ENCODE measurements around the gene MAP3K15. TPM values are rescaled to one million over a fixed set of nuclear protein-coding genes. Genes with fewer than 3 reads are reported as not detected.

Gene MAP3K15
- polyA plus RNA-seq, 6 donors from 2014 or later: not detected

DNA sequence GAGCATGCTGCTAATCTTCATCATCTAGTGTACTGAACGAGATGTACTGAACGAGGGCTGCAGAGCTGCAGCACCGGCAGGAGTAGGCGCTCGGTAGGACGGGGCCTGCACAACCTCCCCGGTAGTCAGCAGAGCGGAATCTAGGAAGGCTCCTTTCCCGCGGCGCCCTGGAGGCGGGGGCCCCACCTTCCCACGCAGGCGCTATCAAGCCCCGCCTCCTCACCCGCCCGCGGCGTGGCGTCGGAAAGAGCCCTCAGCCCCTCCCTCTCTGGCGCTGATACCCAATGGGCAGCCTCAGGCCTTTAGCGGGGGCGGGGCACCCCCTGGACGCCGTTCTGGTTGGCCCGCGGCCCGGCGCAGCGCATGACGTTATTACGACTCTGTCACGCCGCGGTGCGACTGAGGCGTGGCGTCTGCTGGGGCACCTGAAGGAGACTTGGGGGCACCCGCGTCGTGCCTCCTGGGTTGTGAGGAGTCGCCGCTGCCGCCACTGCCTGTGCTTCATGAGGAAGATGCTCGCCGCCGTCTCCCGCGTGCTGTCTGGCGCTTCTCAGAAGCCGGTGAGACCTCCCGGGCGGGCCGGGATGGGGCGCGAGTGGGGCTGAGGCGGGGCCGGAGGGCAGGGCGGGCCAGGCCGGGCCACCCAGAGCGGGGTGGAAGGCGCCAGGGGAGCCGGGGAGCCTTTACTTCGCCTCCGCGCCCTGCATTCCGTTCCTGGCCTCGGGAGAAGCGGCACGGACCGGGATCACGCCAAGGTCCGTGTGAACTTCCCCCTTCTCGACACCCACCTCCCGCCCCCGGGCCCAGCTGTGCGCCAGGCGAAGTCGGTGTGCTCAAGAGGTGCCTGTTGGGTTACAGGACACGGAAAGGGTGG, 171.5 kb downstream of the MAP3K15 start, which contains the start of gene PDHA1:
Gene PDHA1, plus strand, starts transcription at position 393 of the 874 bp plus-strand sequence. Its CDS starts 111 bp downstream, at position 504.
- H3K4me1 Mint-ChIP-seq: peaks cover 6 to 16% (median 6%) of the 10 kb centered on the region in 3 donors
- peaks cover 5 to 29% (median 12%) of the 10 kb centered on the region in 3 donors for H3K27me3 Mint-ChIP-seq
- H3K36me3 Mint-ChIP-seq: no peaks in the 10 kb centered on the region

DNA sequence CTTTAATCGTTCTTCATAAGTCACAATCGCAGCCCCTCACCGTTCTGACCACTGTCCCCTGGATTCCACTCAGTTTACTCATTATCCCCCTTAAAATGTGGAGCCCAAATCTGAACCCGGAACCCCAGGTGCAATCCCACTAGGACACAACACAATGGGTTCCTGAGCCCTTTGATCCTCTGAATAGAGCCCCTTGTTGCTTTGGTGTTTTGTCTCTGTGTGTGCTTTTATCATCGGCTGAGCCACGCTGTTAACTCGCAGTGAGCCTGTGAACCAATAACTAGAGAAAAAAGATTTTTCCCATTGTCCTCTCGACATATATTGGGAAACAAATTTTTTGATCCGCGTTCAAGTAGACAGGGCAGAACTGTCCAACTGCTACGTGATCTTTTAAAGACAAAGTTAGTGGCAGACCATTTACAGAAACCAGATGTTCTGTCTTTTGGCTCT, 172.2 kb downstream of the MAP3K15 start:
- DNase-seq (no peak), ATAC-seq (ENCODE audit: low read depth in 2 of 2) (no peak)
- peak overlapping the region; percentile 88 to 95 (median 92) for H3K4me3 Mint-ChIP-seq
- peaks cover 6 to 16% (median 6%) of the 10 kb centered on the region in 3 donors for H3K4me1 Mint-ChIP-seq
- peak overlapping the region in 4 of 6 donors; percentile 76 to 96 (median 94) for H3K27ac Mint-ChIP-seq
- peaks cover 5 to 29% (median 13%) of the 10 kb centered on the region in 3 donors for H3K27me3 Mint-ChIP-seq
- H3K36me3 Mint-ChIP-seq: no peaks in the 10 kb centered on the region
- no peaks in the 10 kb centered on the region for H3K9me3 Mint-ChIP-seq

More for the DNA sequence above, 171.5 kb downstream of the MAP3K15 start, which contains the start of gene PDHA1:
- Mint-ChIP-seq H3K4me3 (peak within 1 kb of the TSS; percentile 88 to 95 (median 92)), H3K9me3 (no peaks in the 10 kb centered on the region), H3K27ac (peak within 1 kb of the TSS; percentile 92 to 98 (median 94))
- peak; percentile 95 for ATAC-seq (ENCODE audit: low read depth in 2 of 2)
- peak; percentile 90 for DNase-seq

DNA sequence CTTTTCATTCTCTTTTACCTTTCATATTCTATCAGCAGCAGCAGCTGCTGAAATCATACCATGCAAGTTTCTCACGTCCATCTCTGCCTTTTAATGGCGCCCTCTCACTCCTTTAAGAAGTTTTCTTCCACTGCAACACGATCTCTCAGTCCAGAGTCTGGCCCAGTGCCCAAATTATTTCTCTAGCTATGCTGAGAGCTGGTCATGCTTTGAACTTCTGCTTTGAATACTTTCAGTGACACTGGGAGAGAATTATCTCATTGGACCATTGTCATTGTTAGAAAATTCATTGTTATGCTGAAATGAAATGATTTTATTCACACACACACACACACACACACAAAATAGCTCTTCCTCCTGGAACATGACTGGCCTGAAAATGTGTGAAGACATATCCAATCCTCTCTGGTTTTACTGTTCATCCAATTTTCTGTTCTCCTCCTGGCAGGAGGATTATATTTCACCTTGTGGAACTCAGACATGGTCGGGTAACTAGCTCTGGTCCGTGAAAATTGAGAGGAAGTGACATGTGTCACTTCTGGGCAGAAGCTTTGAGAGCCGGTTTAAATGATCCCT, 172.9 kb downstream of the MAP3K15 start:
- no peaks in the 10 kb centered on the region for H3K36me3 Mint-ChIP-seq
- ATAC-seq (ENCODE audit: low read depth in 2 of 2): no peak
- peaks cover 5 to 29% (median 13%) of the 10 kb centered on the region in 3 donors for H3K27me3 Mint-ChIP-seq
- peak overlapping the region in 3 of 8 donors; percentile 13 to 44 (median 41) for H3K4me3 Mint-ChIP-seq
- no peak for DNase-seq
- H3K27ac Mint-ChIP-seq: peak overlapping the region in 1 of 6 donors; percentile 75
- no peaks in the 10 kb centered on the region for H3K9me3 Mint-ChIP-seq
- peaks cover 3 to 16% (median 6%) of the 10 kb centered on the region in 3 donors for H3K4me1 Mint-ChIP-seq

DNA sequence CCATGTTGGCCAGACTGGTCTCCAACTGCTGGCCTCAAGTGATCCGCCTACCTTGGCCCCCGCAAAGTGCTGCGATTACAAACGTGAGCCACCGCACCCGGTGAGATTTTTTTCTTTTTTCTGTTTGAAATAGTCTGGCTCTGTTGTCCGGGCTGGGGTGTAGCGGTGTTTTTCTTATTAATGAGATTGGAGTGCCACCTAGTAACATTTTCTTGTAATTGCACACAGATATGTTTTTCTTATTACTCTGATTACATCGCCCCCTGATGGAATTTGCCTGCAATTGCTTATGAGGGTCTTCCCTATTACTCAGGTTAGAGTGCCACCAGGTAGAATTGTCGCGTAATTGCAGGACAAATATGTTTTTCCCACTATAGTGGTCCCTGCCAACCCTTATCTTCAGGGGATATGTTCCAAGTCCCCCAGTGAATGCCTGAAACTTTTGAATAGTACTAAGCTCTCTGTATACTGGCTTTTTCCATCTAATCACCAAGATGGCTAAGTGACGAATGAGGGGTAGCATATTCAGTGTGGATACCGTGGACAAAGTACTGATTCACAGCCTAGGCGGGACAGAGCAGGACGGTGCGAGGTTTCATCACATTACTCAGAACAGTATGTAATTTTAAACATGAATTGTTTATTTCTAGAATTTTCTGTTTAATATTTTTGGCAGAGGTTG, 180.2 kb downstream of the MAP3K15 start:
- Mint-ChIP-seq H3K36me3 (peaks cover 0 to 4% of the 10 kb centered on the region in 2 donors), H3K27ac (peak overlapping the region in 1 of 6 donors; percentile 64)
- DNase-seq: no peak

DNA sequence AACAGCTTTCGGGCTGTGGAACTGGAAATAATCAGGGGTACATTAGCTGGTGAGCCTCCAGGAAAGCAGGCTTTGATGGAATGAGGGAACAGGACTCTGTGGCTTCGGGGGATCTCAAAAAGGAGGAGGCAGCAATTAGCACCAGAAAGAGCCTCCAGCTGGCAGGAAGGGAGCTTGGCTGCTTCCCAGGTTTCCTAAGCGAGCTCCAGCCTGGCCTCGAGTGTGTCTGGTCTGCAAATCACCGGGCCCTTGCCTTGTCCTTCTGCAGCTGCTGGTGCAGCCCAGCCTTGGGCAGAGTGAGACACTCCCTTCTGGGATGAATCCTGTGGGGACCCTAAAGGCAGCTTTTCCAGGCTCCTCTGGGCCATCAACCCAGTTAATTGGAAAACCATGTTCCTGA, 182.3 kb downstream of the MAP3K15 start:
- Mint-ChIP-seq H3K27ac (peak overlapping the region in 1 of 6 donors; percentile 74), H3K27me3 (peaks cover 0 to 4% (median 0%) of the 10 kb centered on the region in 3 donors), H3K36me3 (peaks cover 0 to 4% of the 10 kb centered on the region in 2 donors), H3K4me1 (peaks cover 0 to 4% (median 0%) of the 10 kb centered on the region in 3 donors), H3K9me3 (peaks cover 0 to 17% (median 3%) of the 10 kb centered on the region in 7 donors), H3K4me3 (no peak overlapping the region)
- DNase-seq (no peak), ATAC-seq (ENCODE audit: low read depth in 2 of 2) (no peak)

More for the DNA sequence above, 180.2 kb downstream of the MAP3K15 start:
- peaks cover 4 to 7% (median 6%) of the 10 kb centered on the region in 3 donors for H3K27me3 Mint-ChIP-seq
- peak; percentile 21 to 27 for ATAC-seq (ENCODE audit: low read depth in 2 of 2)
- H3K9me3 Mint-ChIP-seq: peaks cover 0 to 17% (median 3%) of the 10 kb centered on the region in 7 donors
- H3K4me1 Mint-ChIP-seq: peaks cover 0 to 4% (median 0%) of the 10 kb centered on the region in 3 donors
- H3K4me3 Mint-ChIP-seq: no peak overlapping the region

DNA sequence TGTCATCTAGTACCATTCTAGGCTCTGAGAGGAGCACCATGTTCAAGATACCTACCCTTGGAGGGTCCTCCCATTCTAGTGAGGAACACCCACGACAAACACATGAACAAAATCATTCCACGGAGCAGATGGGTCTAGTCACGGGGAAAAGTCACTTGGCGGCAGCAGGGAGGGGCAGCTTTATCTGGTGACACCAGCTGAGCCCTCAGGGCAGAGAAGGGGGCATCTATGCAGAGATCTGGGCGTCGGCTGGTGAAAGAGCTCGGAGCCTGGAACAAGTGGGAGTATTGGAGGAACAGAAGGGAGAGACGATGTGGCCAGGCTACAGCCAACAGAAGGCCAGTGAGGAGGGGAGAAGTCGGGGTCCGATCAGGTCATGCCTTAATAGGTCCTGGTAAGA, 183.5 kb downstream of the MAP3K15 start:
- Mint-ChIP-seq H3K27me3 (peaks cover 0 to 4% (median 0%) of the 10 kb centered on the region in 3 donors), H3K27ac (no peak overlapping the region), H3K4me1 (peaks cover 0 to 4% (median 0%) of the 10 kb centered on the region in 3 donors), H3K4me3 (no peak overlapping the region), H3K9me3 (peaks cover 0 to 17% (median 3%) of the 10 kb centered on the region in 7 donors), H3K36me3 (peaks cover 0 to 4% of the 10 kb centered on the region in 2 donors)
- DNase-seq (no peak), ATAC-seq (ENCODE audit: low read depth in 2 of 2) (no peak)

DNA sequence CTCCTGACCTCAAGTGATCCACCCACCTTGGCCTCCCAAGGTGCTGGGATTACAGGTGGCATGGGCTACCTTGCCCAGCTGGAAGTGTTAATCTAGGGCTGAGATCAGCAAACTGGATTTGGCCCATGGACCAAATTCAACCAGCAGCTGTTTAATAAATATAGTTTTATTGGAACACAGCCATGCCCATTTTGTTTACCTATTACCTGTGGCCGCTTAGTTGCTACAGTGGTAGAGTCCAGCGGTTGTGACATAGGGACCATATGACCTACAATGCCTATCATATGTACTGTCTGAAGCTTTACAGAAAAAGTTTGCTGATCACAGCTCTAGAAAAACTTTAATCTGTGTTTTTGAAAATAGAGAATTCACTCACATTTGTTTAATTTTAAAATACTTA, 188.7 kb downstream of the MAP3K15 start:
- Mint-ChIP-seq H3K4me1 (no peaks in the 10 kb centered on the region), H3K36me3 (no peaks in the 10 kb centered on the region), H3K27ac (no peak overlapping the region), H3K27me3 (peaks cover 0 to 4% (median 0%) of the 10 kb centered on the region in 3 donors), H3K9me3 (peaks cover 0 to 9% (median 0%) of the 10 kb centered on the region in 7 donors), H3K4me3 (no peak overlapping the region)
- ATAC-seq (ENCODE audit: low read depth in 2 of 2): no peak
- DNase-seq: no peak

Other genes with a start within 250 kb of the MAP3K15 start
- gene PDHA1, start 171.6 kb downstream of the MAP3K15 start, polyA plus RNA-seq (ENCODE audit: low read depth in 6 of 6): 10 to 100 TPM; 45.1 to 83.7 (median 61.7) TPM

Data from naive B cell (primary cell).